ENCODE measurements around the gene TRIM13. TPM values are rescaled to one million over a fixed set of nuclear protein-coding genes. Genes with fewer than 3 reads are reported as not detected.
"Not testable (repeated sequence)": the region's sequence is repeated elsewhere in the genome, so short reads cannot be mapped to it uniquely, and the experiment has no call there.

Gene TRIM13
- total RNA-seq, 1 donor from 2014 or later = 27.7 TPM

DNA sequence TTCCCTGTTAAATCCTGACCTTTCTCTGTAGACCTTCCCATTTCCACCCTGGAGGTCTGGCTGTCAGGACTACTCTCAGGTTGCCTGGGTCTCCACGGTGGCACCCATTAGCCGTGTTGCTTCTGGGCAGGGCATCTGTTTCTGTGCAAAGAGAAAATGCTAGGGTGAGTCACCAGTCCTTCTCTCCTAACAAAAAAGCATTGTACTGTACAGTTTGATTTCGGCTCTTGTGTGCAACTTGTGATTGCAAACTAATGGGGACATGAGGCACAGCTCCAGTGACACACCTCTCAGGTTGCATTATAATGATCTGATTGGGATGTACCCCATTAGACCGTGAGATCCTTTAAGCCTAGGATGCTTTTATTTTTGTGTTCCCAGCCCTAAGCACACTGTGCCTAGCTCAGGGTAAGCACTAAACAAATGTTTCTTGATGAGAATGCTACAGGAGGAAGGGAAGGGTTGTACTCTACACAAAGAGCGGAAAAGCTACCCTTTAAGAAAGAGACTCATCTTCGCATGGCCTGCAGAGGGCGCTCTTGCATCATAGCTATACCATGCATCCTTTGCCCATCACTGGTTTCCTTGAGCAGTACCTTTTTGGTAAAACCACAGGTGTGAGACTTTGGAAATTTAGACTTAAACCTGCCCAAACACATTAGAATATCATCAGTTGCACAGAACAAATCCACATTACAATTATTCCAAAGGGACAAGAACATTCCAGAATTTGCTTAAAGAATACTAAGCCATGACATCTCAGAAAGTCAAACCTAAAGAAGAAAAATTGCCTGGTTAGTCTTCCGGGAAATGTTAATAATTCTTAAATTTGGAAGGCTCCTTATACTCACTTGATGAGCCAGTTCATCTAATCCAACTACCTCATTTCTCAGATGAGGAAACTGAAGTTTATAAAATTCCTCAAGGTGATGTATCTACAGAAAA is 20.3 kb upstream of the TRIM13 start:
- Mint-ChIP-seq H3K9me3 (ENCODE audit: low read depth) (no peaks in the 10 kb centered on the region), H3K27me3 (ENCODE audit: low read depth) (no peaks in the 10 kb centered on the region), H3K36me3 (ENCODE audit: low read depth) (peaks cover 1% of the 10 kb centered on the region), H3K4me1 (ENCODE audit: low read depth) (peaks cover 2% of the 10 kb centered on the region), H3K4me3 (ENCODE audit: unreplicated experiment) (no peak overlapping the region), H3K27ac (ENCODE audit: unreplicated experiment) (no peak overlapping the region)
- no peak for DNase-seq (ENCODE audit: low spot score)
- TF ChIP-seq, protein P1, sequence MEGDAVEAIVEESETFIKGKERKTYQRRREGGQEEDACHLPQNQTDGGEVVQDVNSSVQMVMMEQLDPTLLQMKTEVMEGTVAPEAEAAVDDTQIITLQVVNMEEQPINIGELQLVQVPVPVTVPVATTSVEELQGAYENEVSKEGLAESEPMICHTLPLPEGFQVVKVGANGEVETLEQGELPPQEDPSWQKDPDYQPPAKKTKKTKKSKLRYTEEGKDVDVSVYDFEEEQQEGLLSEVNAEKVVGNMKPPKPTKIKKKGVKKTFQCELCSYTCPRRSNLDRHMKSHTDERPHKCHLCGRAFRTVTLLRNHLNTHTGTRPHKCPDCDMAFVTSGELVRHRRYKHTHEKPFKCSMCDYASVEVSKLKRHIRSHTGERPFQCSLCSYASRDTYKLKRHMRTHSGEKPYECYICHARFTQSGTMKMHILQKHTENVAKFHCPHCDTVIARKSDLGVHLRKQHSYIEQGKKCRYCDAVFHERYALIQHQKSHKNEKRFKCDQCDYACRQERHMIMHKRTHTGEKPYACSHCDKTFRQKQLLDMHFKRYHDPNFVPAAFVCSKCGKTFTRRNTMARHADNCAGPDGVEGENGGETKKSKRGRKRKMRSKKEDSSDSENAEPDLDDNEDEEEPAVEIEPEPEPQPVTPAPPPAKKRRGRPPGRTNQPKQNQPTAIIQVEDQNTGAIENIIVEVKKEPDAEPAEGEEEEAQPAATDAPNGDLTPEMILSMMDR (IDR thresholded peaks at IDR 0.05) = peak; percentile 96

DNA sequence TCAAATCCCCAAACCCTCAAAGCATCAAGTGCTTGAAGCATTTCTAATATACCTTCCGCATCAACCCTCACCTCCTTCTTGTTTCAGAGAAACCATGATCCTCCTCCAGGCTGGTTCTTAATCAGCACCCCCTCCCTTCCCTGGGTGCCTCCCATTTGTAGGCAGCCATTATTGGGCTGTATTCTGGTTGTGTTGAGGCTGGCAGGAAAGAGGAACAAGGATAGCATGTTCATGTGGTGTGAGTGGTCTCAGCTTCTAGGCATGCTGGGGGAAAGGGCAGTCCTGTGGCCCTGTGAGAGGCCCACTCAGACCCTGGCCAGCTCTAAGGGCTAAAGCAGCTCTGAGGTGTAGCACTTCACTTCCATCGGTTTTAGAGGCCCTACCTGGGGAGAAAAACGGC is 18.9 kb upstream of the TRIM13 start:
- TF ChIP-seq, protein P1 (IDR thresholded peaks at IDR 0.05) = no peak
- H3K36me3 Mint-ChIP-seq (ENCODE audit: low read depth) = peaks cover 9% of the 10 kb centered on the region
- no peak overlapping the region for H3K4me3 Mint-ChIP-seq (ENCODE audit: unreplicated experiment)
- no peak overlapping the region for H3K27ac Mint-ChIP-seq (ENCODE audit: unreplicated experiment)
- no peaks in the 10 kb centered on the region for H3K27me3 Mint-ChIP-seq (ENCODE audit: low read depth)
- H3K4me1 Mint-ChIP-seq (ENCODE audit: low read depth) = peaks cover 2% of the 10 kb centered on the region
- no peaks in the 10 kb centered on the region for H3K9me3 Mint-ChIP-seq (ENCODE audit: low read depth)
- no peak for DNase-seq (ENCODE audit: low spot score)

GRCh38 chr13:49980266-49980665 is 16.6 kb upstream of the TRIM13 start:
- H3K9me3 Mint-ChIP-seq (ENCODE audit: low read depth) = no peaks in the 10 kb centered on the region
- H3K4me3 Mint-ChIP-seq (ENCODE audit: unreplicated experiment) = no peak overlapping the region
- peaks cover 14% of the 10 kb centered on the region for H3K36me3 Mint-ChIP-seq (ENCODE audit: low read depth)
- H3K27me3 Mint-ChIP-seq (ENCODE audit: low read depth) = no peaks in the 10 kb centered on the region
- H3K27ac Mint-ChIP-seq (ENCODE audit: unreplicated experiment) = no peak overlapping the region
- no peak for DNase-seq (ENCODE audit: low spot score)
- TF ChIP-seq, protein P1 (IDR thresholded peaks at IDR 0.05) = no peak
- peaks cover 2% of the 10 kb centered on the region for H3K4me1 Mint-ChIP-seq (ENCODE audit: low read depth)

DNA sequence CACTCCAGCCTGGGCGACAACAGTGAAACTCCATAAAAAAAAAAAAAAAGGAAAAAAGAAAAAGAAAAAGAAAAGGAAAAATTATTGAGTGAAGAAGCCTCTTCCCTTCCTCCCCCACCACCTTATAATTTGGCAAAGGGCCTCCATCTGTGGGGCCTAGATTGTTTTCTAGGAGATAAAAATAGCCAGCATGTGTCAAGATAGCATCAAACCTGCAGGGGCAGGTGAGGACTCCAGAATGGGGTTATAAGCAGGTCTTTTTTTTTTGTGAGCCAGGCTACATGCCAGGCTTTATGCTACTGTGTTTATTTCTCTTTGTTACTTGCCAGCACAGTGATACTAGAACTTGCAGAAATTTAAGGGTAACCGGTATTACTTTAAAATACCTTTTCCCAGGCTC is 11.7 kb upstream of the TRIM13 start:
- H3K4me1 Mint-ChIP-seq (ENCODE audit: low read depth) = no peaks in the 10 kb centered on the region
- DNase-seq (ENCODE audit: low spot score) = no peak
- TF ChIP-seq, protein P1 (IDR thresholded peaks at IDR 0.05) = no peak
- H3K27me3 Mint-ChIP-seq (ENCODE audit: low read depth) = no peaks in the 10 kb centered on the region
- no peak overlapping the region for H3K4me3 Mint-ChIP-seq (ENCODE audit: unreplicated experiment)
- peaks cover 14% of the 10 kb centered on the region for H3K36me3 Mint-ChIP-seq (ENCODE audit: low read depth)
- H3K9me3 Mint-ChIP-seq (ENCODE audit: low read depth) = no peaks in the 10 kb centered on the region
- no peak overlapping the region for H3K27ac Mint-ChIP-seq (ENCODE audit: unreplicated experiment)

- TF ChIP-seq, protein P1 (IDR thresholded peaks at IDR 0.05) = no peak
- peaks cover 13% of the 10 kb centered on the region for H3K36me3 Mint-ChIP-seq (ENCODE audit: low read depth)
- no peaks in the 10 kb centered on the region for H3K9me3 Mint-ChIP-seq (ENCODE audit: low read depth)
- H3K4me1 Mint-ChIP-seq (ENCODE audit: low read depth) = no peaks in the 10 kb centered on the region
- no peak for DNase-seq (ENCODE audit: low spot score)
- H3K27ac Mint-ChIP-seq (ENCODE audit: unreplicated experiment) = no peak overlapping the region
- no peak overlapping the region for H3K4me3 Mint-ChIP-seq (ENCODE audit: unreplicated experiment)
- no peaks in the 10 kb centered on the region for H3K27me3 Mint-ChIP-seq (ENCODE audit: low read depth)
Measured at GRCh38 chr13:49986471-49986870, 10.4 kb upstream of the TRIM13 start.

DNA sequence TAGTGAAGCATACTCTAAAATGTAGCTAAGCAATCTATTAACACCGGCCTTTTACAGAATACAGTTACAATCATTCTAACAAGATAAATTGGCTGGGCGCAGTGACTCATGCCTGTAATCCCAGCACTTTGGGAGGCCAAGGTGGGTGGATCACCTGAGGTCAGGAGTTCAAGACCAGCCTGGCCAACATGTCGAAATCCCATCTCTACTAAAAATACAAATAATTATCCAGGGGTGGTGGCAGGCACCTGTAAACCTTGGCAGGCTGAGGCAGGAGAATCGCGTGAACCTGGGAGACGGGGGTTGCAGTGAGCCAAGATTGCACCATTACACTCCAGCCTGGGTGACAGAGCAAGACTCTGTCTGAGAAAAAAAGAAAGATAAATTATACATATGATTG is 6.2 kb upstream of the TRIM13 start:
- not testable (repeated sequence) for H3K27ac Mint-ChIP-seq (ENCODE audit: unreplicated experiment); H3K4me3 Mint-ChIP-seq (ENCODE audit: unreplicated experiment); H3K27me3 Mint-ChIP-seq (ENCODE audit: low read depth); H3K36me3 Mint-ChIP-seq (ENCODE audit: low read depth); H3K9me3 Mint-ChIP-seq (ENCODE audit: low read depth); H3K4me1 Mint-ChIP-seq (ENCODE audit: low read depth); DNase-seq (ENCODE audit: low spot score)
